Natural killer cell (primary cell): ENCODE results near the gene PIK3R2. TPM values are rescaled to one million over a fixed set of nuclear protein-coding genes. Genes with fewer than 3 reads are reported as not detected.

Experiments
- ATAC-seq, 3 donors: fragments of 150-1000 bp in 2 of 3; fragments of 200-7000 bp in 1 of 3; cut with Tn5 transposase; 1 replicate in 1 of 3; 2 replicates in 2 of 3; pipeline ENCODE4 v1.10.0; 2021; ENCODE audit warnings: mild to moderate bottlenecking in 2 of 3, moderate library complexity in 2 of 3
- DNase-seq, 2 donors: peaks; one replicate each; pipeline versions ENCODE4 v3.0.0 to v3.0.0-alpha.2; 2013 to 2021; ENCODE audit warnings: mixed read lengths in 1 of 2
- H3K27ac ChIP-seq: one replicate; pipeline ENCODE4 v1.5.1; 2013; ENCODE audit warnings: mild to moderate bottlenecking, low read length
- H3K27me3 ChIP-seq: one replicate; pipeline ENCODE4 v1.6.1; 2013; ENCODE audit warnings: low read length; ENCODE audit not compliant: control insufficient read depth, insufficient read depth
- H3K36me3 ChIP-seq: one replicate; pipeline ENCODE4 v1.6.1; 2013; ENCODE audit warnings: low read length; ENCODE audit not compliant: control insufficient read depth, insufficient read depth
- H3K4me1 ChIP-seq: one replicate; pipeline ENCODE4 v1.6.1; 2013; ENCODE audit warnings: low read length; ENCODE audit not compliant: control insufficient read depth, insufficient read depth
- H3K4me3 ChIP-seq: one replicate; pipeline ENCODE4 v1.5.1; 2013; ENCODE audit warnings: low read length
- H3K9me3 ChIP-seq: one replicate; pipeline ENCODE4 v1.6.1; 2013; ENCODE audit warnings: low read length; ENCODE audit not compliant: control insufficient read depth, insufficient read depth
- H3K27ac Mint-ChIP-seq, 2 donors: one replicate each; pipeline ENCODE4 v1.8.0; 2022; ENCODE audit warnings: mild to moderate bottlenecking in 2 of 2, mixed read lengths in 2 of 2, moderate library complexity in 1 of 2
- H3K27me3 Mint-ChIP-seq, 2 donors: one replicate each; pipeline ENCODE4 v1.8.0; 2022; ENCODE audit warnings: low read depth in 2 of 2, mixed read lengths in 2 of 2
- H3K36me3 Mint-ChIP-seq: one replicate; pipeline ENCODE4 v1.8.0; 2022; ENCODE audit warnings: mixed read lengths
- H3K4me1 Mint-ChIP-seq, 2 donors: one replicate each; pipeline ENCODE4 v1.8.0; 2022; ENCODE audit warnings: mixed read lengths in 2 of 2
- H3K4me3 Mint-ChIP-seq: one replicate; pipeline ENCODE4 v1.8.0; 2022; ENCODE audit warnings: mild to moderate bottlenecking, moderate library complexity, mixed read lengths
- H3K9me3 Mint-ChIP-seq, 2 donors: one replicate each; pipeline ENCODE4 v1.8.0; 2022; ENCODE audit warnings: mixed read lengths in 2 of 2
- CTCF ChIP-seq: fragments of 200-600 bp; IDR thresholded peaks from one replicate; pipeline ENCODE4 v1.8.0; 2022; ENCODE audit warnings: antibody characterized with exemption
- WGBS: methylation state at CpG from one replicate; pipeline ENCODE4 v1.1.7; 2013; ENCODE audit warnings: missing lambda C conversion rate; ENCODE audit not compliant: insufficient coverage; 5-methylcytosine and 5-hydroxymethylcytosine counted together
- intact Hi-C: fragments of 100-400 bp; cut with micrococcal nuclease; formaldehyde crosslinking; loops from one replicate; pipeline ENCODE4 v1.14.2; 2022
- total RNA-seq, 4 donors: library from RNA; stranded (reverse); fragments of 120-200 nt in 1 of 4; gene quantifications; one replicate each; pipeline versions ENCODE4 v1.2.3 to v1.2.4, GENCODE V29; 2013 to 2022

Gene PIK3R2
- total RNA-seq, 3 donors from 2014 or later (not counting 1 experiment from before 2014, with no cell fraction given): 12.3 to 26.4 (median 16.0) TPM

DNA sequence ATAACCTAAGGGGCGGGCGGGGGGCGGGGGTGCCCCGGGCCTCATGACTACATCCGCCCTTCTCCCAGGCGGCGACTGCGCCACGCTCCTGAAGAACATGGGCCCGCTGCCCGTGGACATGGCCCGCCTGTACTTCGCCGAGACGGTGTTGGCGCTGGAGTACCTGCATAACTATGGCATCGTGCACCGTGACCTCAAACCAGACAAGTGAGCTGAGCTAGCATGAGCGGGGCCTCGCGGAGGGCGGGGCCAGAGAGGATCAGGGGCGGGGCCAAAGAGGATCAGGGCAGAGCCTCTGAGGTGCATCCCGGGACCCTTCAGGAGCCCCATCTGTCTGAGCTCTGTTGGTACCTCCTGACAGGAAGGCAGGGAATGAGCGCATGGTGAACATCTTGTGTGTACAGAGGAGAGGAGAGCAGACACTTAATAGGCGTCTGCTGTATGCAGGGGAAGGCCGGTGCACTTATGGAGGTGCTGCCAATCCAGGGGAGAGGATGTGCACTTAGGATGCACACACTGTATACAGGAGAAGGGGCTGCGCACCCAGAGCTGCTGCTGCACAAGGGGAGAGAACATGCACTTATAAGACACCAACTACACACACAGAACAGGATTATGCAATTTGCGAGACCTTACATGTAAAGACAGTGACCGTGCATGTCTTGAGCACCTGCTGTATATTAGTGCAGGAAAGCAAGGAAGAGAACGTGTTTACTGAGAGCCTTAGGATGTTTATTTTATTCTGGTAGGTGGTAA, 20.9 kb upstream of the PIK3R2 start:
- DNase-seq (no peak), ATAC-seq (no peak)
- Histone ChIP-seq H3K27me3 (no peaks in the 10 kb centered on the region), H3K36me3 (peaks cover 83% of the 10 kb centered on the region), H3K27ac (no peak overlapping the region), H3K9me3 (no peaks in the 10 kb centered on the region), H3K4me3 (no peak overlapping the region), H3K4me1 (peaks cover 29% of the 10 kb centered on the region)
- WGBS: 92% methylated on average over 30 of the region's 31 CpGs
- Mint-ChIP-seq H3K27ac (no peak overlapping the region), H3K4me3 (no peak overlapping the region), H3K36me3 (no peaks in the 10 kb centered on the region), H3K9me3 (no peaks in the 10 kb centered on the region), H3K4me1 (peaks cover 8 to 25% of the 10 kb centered on the region in 2 donors), H3K27me3 (no peaks in the 10 kb centered on the region)
- intact Hi-C loops: no loop called here
- TF ChIP-seq CTCF: no peak

DNA sequence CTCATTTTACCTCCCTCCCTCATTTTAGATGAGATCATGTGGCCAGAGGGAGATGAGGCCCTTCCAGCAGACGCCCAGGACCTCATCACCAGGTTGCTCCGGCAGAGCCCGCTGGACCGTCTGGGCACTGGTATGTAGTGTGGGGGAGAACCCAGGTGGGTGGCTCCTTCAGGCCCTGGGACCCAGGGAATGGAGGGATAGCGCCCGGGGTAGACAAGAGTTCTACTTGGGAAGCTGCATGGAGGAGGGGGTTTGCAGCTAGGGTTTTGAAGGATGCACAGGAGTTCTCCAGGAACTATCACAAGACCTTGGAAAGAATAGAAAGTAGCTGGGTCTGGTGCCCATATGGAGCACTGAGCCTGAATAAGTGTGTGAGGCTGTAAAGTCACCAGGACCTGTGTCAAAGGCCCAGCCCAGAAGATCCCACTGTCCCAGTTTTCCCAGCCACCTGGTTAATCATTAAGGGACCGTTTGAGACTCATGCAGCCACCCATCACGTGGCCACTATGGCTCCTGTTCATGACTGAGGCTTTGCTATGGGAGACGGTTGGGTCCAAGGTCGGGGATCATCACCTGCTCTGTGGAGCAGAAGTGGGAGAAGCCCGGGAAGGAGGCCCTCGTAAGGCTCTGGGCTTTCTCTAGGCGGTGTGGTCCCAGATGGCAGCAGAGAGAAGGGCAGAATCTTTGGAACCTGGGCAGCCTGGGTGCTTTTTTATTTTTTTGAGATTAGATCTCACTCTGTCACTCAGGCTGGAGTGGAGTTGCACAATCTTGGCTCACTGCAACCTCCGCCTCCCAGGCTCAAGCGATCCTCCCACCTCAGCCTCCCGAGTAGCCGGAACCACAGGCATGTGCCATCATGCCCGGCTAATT, 17.0 kb upstream of the PIK3R2 start:
- no peak overlapping the region for H3K4me3 ChIP-seq
- peaks cover 75% of the 10 kb centered on the region for H3K36me3 ChIP-seq
- peaks cover 9% of the 10 kb centered on the region for H3K36me3 Mint-ChIP-seq
- intact Hi-C loops: no loop called here
- H3K27ac Mint-ChIP-seq: peak overlapping the region in 1 of 2 donors; percentile 64
- TF ChIP-seq CTCF: no peak
- no peaks in the 10 kb centered on the region for H3K27me3 Mint-ChIP-seq
- no peaks in the 10 kb centered on the region for H3K4me1 ChIP-seq
- H3K27ac ChIP-seq: no peak overlapping the region
- ATAC-seq: no peak
- no peaks in the 10 kb centered on the region for H3K27me3 ChIP-seq
- H3K4me3 Mint-ChIP-seq: no peak overlapping the region
- H3K9me3 Mint-ChIP-seq: no peaks in the 10 kb centered on the region
- H3K9me3 ChIP-seq: no peaks in the 10 kb centered on the region
- H3K4me1 Mint-ChIP-seq: peaks cover 0 to 17% of the 10 kb centered on the region in 2 donors
- DNase-seq: no peak
- 95% methylated on average over 17 of the region's 18 CpGs for WGBS

- Mint-ChIP-seq H3K27me3 (no peaks in the 10 kb centered on the region), H3K9me3 (no peaks in the 10 kb centered on the region), H3K4me1 (peaks cover 0 to 11% of the 10 kb centered on the region in 2 donors), H3K4me3 (no peak overlapping the region), H3K27ac (no peak overlapping the region), H3K36me3 (peaks cover 11% of the 10 kb centered on the region)
- H3K36me3 ChIP-seq: peaks cover 74% of the 10 kb centered on the region
- no peak overlapping the region for H3K4me3 ChIP-seq
- no peaks in the 10 kb centered on the region for H3K9me3 ChIP-seq
- no peaks in the 10 kb centered on the region for H3K27me3 ChIP-seq
- WGBS: 93% methylated on average over 11 of the region's 11 CpGs
- H3K27ac ChIP-seq: no peak overlapping the region
- no peak for ATAC-seq
- TF ChIP-seq CTCF: no peak
- DNase-seq: no peak
- H3K4me1 ChIP-seq: no peaks in the 10 kb centered on the region
- intact Hi-C loops: no loop called here
Observed at GRCh38 chr19:18137242-18137641, 15.7 kb upstream of the PIK3R2 start.
